NCI-H1105 (cell line): ENCODE data around the gene SLC6A9.

Source experiments
- DNase-seq: peaks from one replicate; lab custom pipeline; 2025; lab: John Stamatoyannopoulos, UW

SLC6A9 gene

GRCh38 chr1:43969746-43970466 is 61.4 kb downstream of the SLC6A9 start, which contains the start of gene DPH2:
Gene DPH2, plus strand, starts transcription at chr1:43970010. Its CDS starts 166 bp downstream, at chr1:43970176.
- DNase-seq = peak; percentile 98

DNA sequence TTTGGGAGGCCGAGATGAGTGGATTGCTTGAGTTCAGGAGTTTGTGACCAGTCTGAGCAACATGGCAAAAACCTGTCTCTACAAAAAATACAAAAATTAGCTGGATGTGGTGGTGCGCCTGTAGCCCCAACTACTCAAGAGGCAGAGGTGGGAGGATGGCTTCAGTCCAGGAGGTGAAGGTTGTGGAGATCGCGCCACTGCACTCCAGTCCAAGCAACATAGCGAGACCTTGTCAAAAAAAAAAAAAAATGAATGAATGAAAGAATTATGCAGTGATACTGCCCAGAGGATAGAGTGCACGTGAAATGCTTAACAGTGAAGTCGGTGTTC is 61.9 kb downstream of the SLC6A9 start:
- no peak for DNase-seq

- DNase-seq = no peak
Observed at GRCh38 chr1:43968348-43968948, 62.8 kb downstream of the SLC6A9 start.

DNA sequence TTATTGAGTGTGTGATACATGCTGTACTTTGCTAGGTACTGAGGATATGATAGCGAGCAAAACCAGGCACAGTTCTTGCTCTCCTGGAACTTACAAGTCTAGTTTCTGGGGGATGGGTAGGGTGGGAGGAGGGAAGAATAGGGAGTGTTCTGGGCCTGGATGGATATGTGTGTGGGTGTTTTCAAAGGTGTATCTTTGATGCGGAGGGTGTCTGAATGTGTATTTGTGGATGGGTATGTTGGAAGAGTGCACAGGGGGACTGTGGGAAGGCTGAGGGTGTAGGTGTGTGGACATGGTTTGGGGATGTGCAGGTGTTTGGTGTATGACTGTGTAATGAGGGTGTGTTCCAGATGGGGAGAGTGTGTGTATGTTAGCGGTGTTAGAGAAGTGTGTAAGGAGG is 65.9 kb downstream of the SLC6A9 start:
- DNase-seq = no peak

GRCh38 chr1:43963890-43964289 is 67.4 kb downstream of the SLC6A9 start:
- no peak for DNase-seq

DNA sequence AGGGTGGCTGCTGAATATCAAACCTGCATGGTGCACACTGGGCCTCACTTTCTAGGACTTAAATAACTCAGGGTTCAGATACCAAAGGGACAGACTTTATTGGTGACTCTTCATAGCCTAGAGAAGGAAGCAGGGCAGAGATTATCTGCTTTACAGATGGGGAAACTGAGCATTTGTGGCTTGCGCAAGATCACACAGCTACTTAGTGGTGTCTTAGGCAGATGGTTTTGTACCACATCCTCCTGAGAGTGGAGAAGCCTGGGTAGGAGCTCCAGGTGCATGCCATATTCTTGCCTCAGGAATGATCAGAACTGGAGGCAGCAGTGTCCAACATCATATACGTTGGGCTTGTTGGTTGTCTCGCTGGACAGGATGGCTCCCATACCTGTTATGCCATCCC is 68.3 kb downstream of the SLC6A9 start:
- DNase-seq = no peak

- no peak for DNase-seq
Observed at GRCh38 chr1:43962324-43962723, 68.9 kb downstream of the SLC6A9 start.

GRCh38 chr1:43961692-43962091 is 69.6 kb downstream of the SLC6A9 start:
- no peak for DNase-seq

- no peak for DNase-seq
Observed at GRCh38 chr1:43960798-43961197, 70.5 kb downstream of the SLC6A9 start.

GRCh38 chr1:43958351-43959255 is 72.7 kb downstream of the SLC6A9 start:
- no peak for DNase-seq

GRCh38 chr1:43957407-43958040 is 73.7 kb downstream of the SLC6A9 start:
- DNase-seq = no peak

DNA sequence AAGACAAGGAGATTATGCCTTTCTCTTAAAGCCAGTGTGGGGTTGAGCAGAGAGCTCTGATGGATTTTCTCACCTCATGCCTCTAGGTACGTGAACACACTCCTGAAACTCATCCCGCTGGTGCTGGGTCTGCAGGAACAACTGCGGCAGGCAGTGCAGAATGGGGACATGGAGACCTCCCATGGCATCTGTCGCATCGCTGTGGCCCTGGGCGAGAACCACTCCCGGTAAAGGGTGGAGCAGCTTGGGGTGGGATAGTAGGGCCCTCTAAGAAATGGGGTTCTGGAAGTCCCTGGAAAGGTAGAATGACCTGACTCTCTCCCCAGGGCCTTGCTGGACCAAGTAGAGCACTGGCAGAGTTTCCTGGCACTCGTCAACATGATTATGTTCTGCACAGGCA is 75.0 kb downstream of the SLC6A9 start:
- DNase-seq = no peak

- no peak for DNase-seq
Observed at GRCh38 chr1:43954036-43954435, 77.2 kb downstream of the SLC6A9 start.

DNA sequence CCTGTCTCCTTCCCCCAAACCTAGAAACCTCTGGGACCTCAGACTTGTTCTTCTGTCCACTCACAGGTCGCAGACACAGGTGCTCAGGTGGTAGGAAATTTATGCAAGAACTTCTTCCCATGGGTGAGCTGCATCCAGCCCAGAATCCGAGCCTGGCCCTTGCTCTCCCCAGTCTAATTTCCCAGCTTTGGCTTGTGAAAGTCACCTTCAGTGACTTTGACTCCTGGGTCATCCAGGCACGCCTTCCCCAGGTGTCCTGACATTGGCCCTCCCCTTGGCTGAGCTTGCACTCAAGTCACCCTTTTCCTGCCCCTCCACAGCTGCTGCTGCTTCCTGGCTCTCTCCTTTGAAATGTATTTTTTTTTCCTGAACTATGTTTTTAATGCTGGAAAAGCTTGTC is 77.9 kb downstream of the SLC6A9 start:
- DNase-seq = no peak

DNA sequence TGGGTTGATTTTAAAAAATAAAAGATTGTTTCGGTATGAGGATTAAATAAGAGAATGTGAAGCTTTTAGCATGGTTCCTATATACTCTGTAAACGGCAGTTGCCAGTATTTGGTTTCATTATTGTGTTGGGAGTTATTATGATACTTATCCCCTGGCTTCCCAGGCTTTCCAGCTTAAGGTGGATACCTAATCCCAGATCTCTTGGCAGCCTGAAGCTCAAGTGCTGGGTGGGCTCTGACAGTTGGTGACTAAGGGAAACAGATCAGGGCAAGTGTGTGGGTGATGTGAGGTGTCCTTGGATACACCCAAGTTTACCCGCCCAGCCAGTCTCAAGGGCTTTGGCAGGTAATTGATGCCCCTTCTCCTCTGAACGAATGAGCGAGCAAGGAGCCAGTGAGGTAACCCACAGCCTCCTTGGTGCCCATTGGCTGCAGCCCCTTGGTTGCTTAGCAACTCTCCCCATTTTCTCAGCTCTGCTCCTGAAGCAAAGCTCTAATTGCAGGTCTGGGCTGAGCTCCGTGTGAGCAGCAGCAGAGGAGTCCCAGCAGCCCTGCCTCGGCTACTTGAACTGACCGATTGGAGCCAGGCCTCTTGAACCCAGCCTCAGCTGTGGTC is 78.4 kb downstream of the SLC6A9 start:
- peak; percentile 97 for DNase-seq

- DNase-seq = no peak
Observed at GRCh38 chr1:43951021-43951985, 80.0 kb downstream of the SLC6A9 start.

GRCh38 chr1:43949678-43950077 is 81.6 kb downstream of the SLC6A9 start:
- no peak for DNase-seq

- DNase-seq = no peak
Observed at GRCh38 chr1:43947874-43948437, 83.3 kb downstream of the SLC6A9 start.

DNA sequence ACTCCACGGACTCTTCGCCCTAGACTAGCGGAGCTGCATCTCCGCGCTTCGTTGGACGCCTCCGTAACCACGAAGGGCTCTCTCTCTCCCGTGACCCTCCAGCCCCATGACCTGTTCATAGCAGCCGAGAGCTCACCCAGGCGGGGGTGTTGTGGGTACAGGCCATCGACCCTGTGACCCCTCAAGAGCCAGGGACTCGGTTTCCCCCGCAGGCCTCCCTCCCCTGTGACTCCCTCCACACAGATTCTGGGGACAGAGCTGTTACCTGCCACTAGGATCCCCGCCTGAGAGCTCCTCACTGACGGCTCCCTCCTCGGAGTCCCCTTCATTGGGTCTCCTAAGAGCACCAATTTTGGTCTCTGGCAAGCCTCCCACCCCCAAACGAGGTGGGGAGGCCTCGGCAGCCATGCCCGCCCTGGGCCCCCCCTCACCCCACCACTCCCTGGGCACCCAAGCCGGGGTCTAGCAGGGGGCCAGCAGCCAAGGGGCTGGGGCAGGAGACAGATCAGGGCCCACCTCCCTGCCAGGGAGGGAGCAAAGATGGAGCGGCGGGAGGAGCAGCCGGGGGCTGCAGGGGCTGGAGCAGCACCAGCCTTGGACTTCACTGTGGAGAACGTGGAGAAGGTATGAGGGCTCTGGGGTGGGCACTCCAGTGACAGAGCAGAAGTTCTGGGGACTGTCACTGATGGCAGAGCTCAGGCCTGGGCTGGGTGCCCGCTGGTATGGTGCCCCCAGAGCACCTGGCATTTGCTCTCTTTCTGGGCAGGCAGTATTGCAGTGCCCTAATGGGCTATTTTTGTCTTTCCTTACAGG is 84.0 kb downstream of the SLC6A9 start:
- DNase-seq = no peak
